CD4-positive, alpha-beta T cell treated with Interleukin-21 for 1 hour (primary cell): ENCODE measurements around the gene RASGEF1B.

Experiments used
- DNase-seq: peaks from one replicate; pipeline ENCODE4 v3.0.0-alpha.2; 2020

The RASGEF1B gene

GRCh38 chr4:81465406-81466340 is 6.0 kb downstream of the RASGEF1B start:
- DNase-seq, result no peak

DNA sequence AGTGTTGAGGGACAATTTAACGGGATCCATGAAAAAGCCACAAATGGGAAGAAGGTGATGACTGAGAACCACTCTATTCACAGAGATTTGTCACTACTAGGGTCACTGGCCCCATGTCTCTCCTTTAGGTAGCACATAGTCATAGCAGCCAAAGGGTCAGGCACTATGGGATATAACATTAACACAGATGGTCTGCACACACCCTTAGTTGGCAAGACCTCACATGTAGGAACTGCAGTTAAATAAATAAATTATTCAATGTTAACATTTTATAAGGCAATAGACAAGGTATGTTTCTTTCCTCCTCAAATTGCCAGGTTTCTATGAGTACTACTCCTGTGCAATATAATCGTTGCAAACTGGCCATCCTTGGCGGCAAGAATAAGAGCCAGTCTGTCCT is 10.9 kb downstream of the RASGEF1B start:
- DNase-seq, result no peak

- no peak for DNase-seq
Measured at GRCh38 chr4:81460191-81460701, 11.5 kb downstream of the RASGEF1B start.

- no peak for DNase-seq
Measured at GRCh38 chr4:81459228-81459627, 12.5 kb downstream of the RASGEF1B start.

- no peak for DNase-seq
Measured at GRCh38 chr4:81457921-81458520, 13.7 kb downstream of the RASGEF1B start.

DNA sequence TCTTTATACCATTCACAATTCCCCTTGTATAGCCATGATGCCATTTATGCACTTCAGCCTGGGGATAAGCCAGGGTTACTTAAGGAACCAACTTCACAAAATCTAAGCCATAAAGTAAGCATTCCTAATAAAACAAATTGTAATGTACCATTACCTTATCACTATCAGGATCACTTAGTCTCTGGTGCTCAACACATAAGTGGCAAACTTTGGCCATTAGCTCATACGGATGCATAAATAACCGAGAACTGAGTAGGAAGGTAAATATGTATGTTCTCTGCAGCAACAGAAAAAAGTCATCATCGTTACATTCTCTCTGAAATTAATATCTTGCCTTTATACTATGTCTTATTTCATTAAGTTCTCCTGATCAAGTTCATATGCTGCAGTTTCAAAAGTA is 14.4 kb downstream of the RASGEF1B start:
- no peak for DNase-seq

GRCh38 chr4:81455897-81456296 is 15.8 kb downstream of the RASGEF1B start:
- no peak for DNase-seq

DNA sequence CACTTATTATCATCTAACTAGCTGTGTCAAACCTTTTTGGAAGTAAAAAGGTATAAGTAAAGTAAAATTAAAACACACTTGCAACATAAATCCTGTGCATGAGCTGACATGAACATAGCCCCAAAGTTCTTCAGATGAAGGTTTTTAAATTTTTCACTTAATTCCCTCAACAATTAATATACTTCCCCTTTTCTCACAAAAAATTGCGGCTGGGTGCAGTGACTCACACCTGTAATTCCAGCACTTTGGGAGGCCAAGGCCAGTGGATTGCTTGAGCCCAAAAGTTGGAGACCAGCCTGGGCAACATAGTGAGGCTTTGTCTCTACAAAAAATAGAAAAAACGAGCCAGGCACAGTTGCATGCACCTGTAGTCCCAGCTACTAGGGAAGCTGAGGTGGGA is 16.8 kb downstream of the RASGEF1B start:
- no peak for DNase-seq

DNA sequence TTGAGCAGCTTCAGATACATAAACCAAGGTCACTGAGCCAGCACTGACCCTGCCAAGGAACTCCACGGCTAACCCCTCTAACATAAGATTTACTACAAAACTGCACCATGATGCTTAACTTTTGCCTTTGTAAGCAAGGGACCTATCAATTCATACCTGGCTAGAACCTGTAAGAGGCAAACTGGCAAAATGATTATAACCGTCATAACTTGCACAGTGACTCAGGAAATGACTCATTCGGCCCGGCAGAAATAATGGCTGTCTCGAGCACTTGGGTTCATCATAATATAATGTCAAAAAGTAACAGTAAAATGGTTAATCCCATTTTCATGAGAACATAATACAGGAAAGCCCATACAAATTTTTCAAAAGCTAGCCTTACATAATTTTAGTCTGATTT is 17.2 kb downstream of the RASGEF1B start:
- DNase-seq, result no peak

DNA sequence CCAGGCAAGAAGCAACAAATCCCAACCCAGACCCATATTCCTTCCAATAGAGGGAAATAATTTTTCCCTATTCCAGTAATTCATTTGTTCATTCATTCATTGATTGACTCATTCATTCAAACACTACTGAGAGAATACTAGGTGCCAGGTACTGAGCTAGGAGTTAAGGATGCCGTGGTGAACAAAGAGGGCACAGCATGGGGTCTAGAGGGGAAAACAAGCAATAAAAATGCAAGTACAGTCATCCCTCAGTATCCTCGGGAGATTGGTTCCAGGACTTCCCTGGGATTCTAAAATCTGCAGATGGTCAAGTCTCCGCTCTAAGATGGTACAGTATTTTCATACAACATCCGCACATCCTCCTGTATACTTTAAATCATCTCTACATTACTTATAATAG is 18.7 kb downstream of the RASGEF1B start:
- no peak for DNase-seq

DNA sequence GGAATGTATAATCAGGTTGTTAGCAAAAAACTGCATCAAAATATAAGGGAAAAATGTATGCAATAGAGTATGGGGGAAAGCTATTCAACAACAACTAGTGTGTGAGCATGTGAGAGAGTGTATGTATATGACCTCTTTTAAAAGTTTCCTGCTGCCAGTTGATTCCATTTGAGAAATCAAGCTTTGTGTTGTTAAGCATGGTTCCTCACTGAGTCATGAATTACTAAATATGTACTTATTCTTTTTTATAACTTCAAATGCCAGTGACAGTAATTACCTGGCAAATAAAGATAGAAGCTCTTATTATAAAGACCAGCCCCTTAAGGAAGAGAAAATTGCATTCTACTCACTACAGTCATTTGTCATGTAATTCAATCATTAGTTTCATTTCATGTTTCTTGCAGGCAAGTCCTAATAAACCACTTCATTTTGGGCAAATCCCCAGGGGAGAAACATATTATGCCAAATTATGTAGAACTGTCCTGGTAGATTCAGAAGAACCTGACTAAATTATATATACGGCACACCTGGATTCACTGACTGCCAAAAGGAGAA is 19.2 kb downstream of the RASGEF1B start:
- no peak for DNase-seq

GRCh38 chr4:81449015-81449414 is 22.7 kb downstream of the RASGEF1B start:
- DNase-seq, result no peak

- DNase-seq, result no peak
Measured at GRCh38 chr4:81447566-81448229, 24.0 kb downstream of the RASGEF1B start.

DNA sequence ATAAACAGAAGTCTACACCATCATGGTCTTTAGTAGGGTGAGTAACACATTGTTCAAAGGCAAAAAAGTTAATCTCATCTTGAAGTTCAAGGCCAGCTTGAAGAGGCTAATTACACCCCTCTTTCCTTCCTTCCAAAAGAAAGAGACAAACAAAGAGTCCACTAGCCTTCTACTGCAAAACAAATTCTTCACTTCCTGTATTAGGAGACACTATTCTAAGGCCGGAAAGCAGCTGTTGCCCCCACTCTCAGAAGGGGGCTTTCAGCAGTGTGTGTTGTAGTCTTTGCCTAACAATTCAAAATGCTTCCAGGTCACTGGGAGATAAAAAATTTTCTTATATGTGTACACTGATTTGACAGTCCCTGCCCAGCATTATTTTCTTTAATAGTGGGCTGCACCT is 25.1 kb downstream of the RASGEF1B start:
- DNase-seq, result no peak

GRCh38 chr4:81445196-81445595 is 26.5 kb downstream of the RASGEF1B start:
- no peak for DNase-seq

DNA sequence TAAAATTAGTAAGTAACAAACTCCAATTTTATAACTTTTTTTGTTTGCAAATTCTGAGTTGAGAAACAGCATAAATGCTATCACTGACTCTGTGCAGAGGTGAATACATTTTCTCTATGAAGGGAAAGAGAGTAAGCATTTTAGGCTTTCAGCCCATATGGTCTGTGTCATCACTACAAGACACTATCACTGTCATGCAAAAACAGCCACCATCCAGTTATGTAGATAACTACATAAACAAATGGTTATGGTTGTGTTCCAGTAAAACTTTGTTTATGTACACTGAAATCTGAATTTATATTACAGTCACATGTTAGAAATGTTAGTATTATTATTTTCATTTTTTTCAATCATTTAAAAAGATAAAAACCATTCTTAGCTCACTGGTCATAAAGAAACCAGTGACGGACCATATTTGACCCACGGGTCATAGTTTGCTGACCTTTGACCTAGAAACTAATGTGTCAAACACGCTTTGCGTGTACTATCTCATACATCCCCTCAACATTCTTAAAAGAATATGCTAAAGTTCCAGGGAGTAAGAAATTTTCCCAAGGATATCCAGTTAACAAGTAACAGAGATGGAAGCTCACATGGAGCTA is 29.1 kb downstream of the RASGEF1B start:
- DNase-seq, result no peak

GRCh38 chr4:81440949-81441348 is 30.8 kb downstream of the RASGEF1B start:
- DNase-seq, result no peak

DNA sequence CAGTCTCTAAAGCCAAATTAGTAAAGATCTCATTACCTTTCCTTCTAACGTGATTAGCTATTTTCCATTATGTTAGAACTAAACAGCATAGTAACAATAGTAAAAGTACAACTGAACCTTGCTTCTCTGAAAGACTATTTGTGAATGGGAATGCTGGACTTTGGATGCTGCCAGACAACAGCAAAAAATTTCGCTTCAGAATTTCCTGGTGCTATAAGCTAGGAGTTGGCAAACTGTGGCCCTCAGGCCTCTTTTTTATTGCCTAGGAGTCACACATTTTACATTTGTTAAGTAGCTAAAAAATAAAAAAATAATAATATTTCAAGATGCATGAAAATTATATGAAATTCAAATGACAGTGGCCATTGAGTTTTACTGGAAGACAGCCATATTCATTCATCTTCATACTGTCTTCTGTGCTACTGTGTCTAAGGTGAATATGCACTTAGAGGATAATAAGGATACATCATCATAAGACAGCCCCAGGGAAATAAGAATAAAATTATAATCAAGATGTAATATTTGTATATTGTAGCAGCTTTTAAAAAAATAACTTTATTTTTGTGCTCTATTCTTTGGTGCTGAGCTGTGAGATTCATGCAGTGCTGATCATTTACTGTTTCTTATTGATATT is 34.6 kb downstream of the RASGEF1B start:
- no peak for DNase-seq

- DNase-seq, result no peak
Measured at GRCh38 chr4:81436096-81436495, 35.6 kb downstream of the RASGEF1B start.

GRCh38 chr4:81432825-81433224 is 38.9 kb downstream of the RASGEF1B start:
- DNase-seq, result no peak

DNA sequence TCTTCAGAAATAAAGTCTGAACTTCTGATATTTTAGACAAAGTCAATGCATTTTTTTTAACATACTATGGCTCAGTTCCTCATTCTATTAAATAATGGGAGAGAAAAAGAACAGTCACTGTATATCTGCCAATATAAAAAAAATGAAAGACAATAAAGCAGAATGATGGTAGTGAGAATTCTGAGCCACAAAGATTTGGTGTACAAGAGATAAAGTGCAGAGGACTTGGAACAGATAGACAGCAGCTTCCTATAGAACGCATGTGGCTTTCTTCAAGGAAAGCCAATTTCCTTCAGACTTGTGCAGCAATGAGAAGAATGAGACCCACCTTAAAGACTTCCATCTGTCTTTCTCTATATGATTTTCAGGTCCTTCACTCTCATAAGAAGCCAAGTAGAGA is 39.7 kb downstream of the RASGEF1B start:
- no peak for DNase-seq

GRCh38 chr4:81429607-81430006 is 42.1 kb downstream of the RASGEF1B start:
- no peak for DNase-seq
